ENCODE measurements around the gene C4orf50.

The C4orf50 gene

DNA sequence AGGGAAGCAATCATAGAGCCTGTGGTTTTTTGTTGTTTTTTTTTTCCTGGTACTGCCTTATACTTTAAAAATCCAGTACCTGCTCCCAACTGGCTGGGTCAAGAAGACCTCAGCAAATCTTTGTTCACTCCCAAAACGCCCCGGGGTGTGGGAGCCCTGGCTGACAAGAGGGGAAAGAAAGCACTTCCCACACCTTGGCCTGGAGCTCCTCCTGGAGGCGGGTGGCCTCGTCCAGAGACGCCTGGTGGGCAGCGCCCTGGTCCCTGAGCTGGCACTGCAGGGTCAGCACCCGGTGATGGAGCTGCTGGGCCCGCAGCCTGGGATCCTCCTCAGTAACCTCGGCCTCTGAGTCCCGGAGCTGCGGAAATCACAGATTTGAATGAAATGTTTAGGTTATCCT, 38.2 kb downstream of the C4orf50 start:
- WGBS, 2 experiments (ENCODE audit: insufficient coverage in 2 of 2), result 23 to 38% methylated on average over 8 to 9 of the region's 11 CpGs
- Histone ChIP-seq H3K4me3 (ENCODE audit: extremely low read depth, insufficient read depth, low read length, poor library complexity, severe bottlenecking) (no peak overlapping the region), H3K27ac (ENCODE audit: low read depth, low read length, severe bottlenecking) (no peak overlapping the region), H3K9me3 (ENCODE audit: control insufficient read depth, low read length) (peaks cover 8% of the 10 kb centered on the region), H3K36me3 (ENCODE audit: control insufficient read depth, insufficient read depth, low read length) (no peaks in the 10 kb centered on the region), H3K4me1 (ENCODE audit: control insufficient read depth, insufficient read depth, low read length, poor library complexity, severe bottlenecking) (no peaks in the 10 kb centered on the region)

DNA sequence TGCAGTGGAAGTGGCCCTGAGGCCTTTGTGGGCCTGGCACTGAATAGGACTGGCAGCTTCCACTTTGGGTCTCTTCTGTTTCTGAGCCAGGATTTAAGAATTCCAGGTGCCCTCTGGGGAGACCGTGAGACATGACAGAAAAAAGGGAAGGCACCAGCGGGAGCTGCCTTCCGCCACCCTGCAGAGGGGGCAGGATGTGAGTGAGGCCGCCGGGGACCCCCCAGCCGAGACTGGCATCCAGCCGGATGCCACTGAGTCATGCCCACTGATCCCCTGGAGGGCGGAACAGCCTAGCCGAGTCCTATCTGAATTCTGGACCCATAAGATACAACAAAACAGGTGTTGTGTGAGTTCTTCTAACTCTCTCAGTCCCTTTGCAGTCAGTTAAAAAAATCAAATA, 41.3 kb downstream of the C4orf50 start:
- H3K36me3 ChIP-seq (ENCODE audit: control insufficient read depth, insufficient read depth, low read length), result no peaks in the 10 kb centered on the region
- 70 to 85% methylated on average over 5 to 9 of the region's 9 CpGs for WGBS, 2 experiments (ENCODE audit: insufficient coverage in 2 of 2)
- no peaks in the 10 kb centered on the region for H3K9me3 ChIP-seq (ENCODE audit: control insufficient read depth, low read length)
- H3K4me3 ChIP-seq (ENCODE audit: extremely low read depth, insufficient read depth, low read length, poor library complexity, severe bottlenecking), result no peak overlapping the region
- H3K4me1 ChIP-seq (ENCODE audit: control insufficient read depth, insufficient read depth, low read length, poor library complexity, severe bottlenecking), result no peaks in the 10 kb centered on the region
- H3K27ac ChIP-seq (ENCODE audit: low read depth, low read length, severe bottlenecking), result no peak overlapping the region

DNA sequence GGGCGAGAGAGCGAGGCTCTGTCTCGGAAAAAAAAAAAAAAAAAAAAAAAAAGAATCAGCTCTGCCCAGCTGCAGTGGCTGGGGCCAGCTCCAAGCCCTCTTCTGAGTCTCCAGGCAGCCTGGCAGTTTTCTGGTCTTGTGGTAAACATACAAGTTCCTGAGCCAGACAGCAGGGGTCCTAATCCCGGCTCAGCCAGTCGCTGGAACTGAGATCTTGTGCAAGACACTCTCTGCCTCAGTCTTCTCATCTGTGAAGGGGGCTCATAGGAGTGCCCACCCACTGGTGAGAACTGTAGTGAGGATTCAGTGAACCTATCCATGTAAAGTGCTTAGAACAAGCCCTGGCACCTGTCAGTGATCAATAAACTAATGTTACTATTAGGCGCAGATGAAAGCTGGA, 41.8 kb downstream of the C4orf50 start:
- Histone ChIP-seq H3K4me3 (ENCODE audit: extremely low read depth, insufficient read depth, low read length, poor library complexity, severe bottlenecking) (no peak overlapping the region), H3K9me3 (ENCODE audit: control insufficient read depth, low read length) (no peaks in the 10 kb centered on the region), H3K27ac (ENCODE audit: low read depth, low read length, severe bottlenecking) (no peak overlapping the region), H3K4me1 (ENCODE audit: control insufficient read depth, insufficient read depth, low read length, poor library complexity, severe bottlenecking) (no peaks in the 10 kb centered on the region), H3K36me3 (ENCODE audit: control insufficient read depth, insufficient read depth, low read length) (no peaks in the 10 kb centered on the region)
- WGBS, 2 experiments (ENCODE audit: insufficient coverage in 2 of 2), result 86 to 94% methylated on average over 3 of the region's 6 CpGs

DNA sequence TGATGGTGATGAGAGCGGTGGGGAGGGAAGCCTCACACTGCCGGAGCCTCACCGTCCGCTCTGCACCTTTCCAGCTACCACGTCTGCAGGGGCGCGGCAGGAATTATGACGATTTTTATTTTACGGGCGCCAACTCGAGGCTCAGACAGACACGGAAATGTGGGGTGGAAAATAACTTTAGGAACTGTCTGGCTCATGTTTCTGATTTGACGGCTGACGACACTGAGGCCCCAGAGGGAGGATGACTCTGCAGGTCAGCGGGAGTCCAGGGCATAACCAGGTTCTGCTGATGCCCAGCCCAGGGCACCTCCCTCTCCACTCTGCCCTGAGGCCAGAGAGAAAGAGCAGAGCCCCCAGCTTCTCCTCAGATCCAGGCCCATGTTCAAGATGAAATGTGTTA, 43.9 kb downstream of the C4orf50 start:
- WGBS, 2 experiments (ENCODE audit: insufficient coverage in 2 of 2), result 88 to 90% methylated on average over 12 to 15 of the region's 15 CpGs
- Histone ChIP-seq H3K36me3 (ENCODE audit: control insufficient read depth, insufficient read depth, low read length) (no peaks in the 10 kb centered on the region), H3K4me1 (ENCODE audit: control insufficient read depth, insufficient read depth, low read length, poor library complexity, severe bottlenecking) (no peaks in the 10 kb centered on the region), H3K9me3 (ENCODE audit: control insufficient read depth, low read length) (no peaks in the 10 kb centered on the region), H3K4me3 (ENCODE audit: extremely low read depth, insufficient read depth, low read length, poor library complexity, severe bottlenecking) (no peak overlapping the region), H3K27ac (ENCODE audit: low read depth, low read length, severe bottlenecking) (no peak overlapping the region)

DNA sequence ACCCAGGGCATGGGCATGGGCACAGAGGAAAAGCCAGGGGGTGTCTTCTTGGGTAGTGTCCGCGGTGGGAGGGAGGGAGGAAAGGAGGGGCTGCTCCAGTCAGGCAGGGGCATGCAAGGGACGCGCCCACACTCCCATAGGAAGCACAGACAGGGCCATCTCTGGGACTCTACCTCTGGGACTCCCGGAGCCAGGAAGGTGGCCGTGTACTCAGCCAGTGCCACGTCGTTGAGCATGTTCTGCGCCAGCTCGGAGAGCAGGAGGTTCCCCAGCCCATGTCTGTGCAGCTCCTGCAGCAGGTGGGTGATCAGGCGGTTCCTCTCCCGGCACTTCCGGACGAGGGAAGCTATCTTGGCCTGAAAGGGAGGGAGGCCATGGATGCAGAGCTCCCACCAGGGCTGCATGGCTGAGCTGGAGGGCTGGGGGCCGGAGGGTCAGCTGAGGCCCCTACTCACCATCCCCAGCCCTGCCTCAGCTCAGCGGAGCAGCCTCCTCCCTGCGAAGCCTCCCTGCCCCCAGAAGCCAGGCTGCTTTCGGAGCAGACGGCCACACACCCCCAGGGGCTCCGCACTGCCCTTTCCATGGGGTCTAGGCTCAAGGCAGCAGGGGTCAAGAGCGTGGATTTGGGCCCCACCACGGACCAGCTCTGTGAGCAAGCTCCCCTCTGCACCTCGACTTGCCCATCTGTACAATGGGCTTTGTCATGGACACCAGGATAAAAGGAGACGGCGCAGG, 44.6 kb downstream of the C4orf50 start:
- WGBS, 2 experiments (ENCODE audit: insufficient coverage in 2 of 2), result 80 to 89% methylated on average over 18 to 21 of the region's 25 CpGs
- H3K4me3 ChIP-seq (ENCODE audit: extremely low read depth, insufficient read depth, low read length, poor library complexity, severe bottlenecking), result no peak overlapping the region
- no peaks in the 10 kb centered on the region for H3K36me3 ChIP-seq (ENCODE audit: control insufficient read depth, insufficient read depth, low read length)
- no peaks in the 10 kb centered on the region for H3K4me1 ChIP-seq (ENCODE audit: control insufficient read depth, insufficient read depth, low read length, poor library complexity, severe bottlenecking)
- no peaks in the 10 kb centered on the region for H3K9me3 ChIP-seq (ENCODE audit: control insufficient read depth, low read length)
- H3K27ac ChIP-seq (ENCODE audit: low read depth, low read length, severe bottlenecking), result no peak overlapping the region

DNA sequence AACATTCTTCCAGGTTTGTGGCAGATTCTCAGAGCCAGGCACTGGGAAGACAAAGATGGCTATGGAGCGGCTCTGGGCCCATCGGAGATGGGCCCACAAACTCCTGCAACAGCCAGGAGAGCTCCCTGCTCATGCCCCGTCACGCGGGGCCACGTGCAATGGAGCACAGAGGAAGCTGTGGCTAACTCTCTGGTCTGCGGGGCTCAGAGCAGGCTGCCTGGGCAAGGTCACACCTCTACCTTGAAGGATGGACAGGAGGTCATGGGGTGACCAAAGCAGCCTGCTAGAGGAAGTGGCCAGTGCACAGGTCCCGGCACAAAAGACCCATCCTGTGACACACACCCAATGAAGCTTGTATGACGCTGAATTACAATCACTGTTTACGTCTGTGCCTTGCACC, 45.2 kb downstream of the C4orf50 start:
- Histone ChIP-seq H3K4me1 (ENCODE audit: control insufficient read depth, insufficient read depth, low read length, poor library complexity, severe bottlenecking) (no peaks in the 10 kb centered on the region), H3K36me3 (ENCODE audit: control insufficient read depth, insufficient read depth, low read length) (no peaks in the 10 kb centered on the region), H3K4me3 (ENCODE audit: extremely low read depth, insufficient read depth, low read length, poor library complexity, severe bottlenecking) (no peak overlapping the region), H3K27ac (ENCODE audit: low read depth, low read length, severe bottlenecking) (no peak overlapping the region), H3K9me3 (ENCODE audit: control insufficient read depth, low read length) (no peaks in the 10 kb centered on the region)
- WGBS, 2 experiments (ENCODE audit: insufficient coverage in 2 of 2), result 85 to 90% methylated on average over 9 to 10 of the region's 10 CpGs

DNA sequence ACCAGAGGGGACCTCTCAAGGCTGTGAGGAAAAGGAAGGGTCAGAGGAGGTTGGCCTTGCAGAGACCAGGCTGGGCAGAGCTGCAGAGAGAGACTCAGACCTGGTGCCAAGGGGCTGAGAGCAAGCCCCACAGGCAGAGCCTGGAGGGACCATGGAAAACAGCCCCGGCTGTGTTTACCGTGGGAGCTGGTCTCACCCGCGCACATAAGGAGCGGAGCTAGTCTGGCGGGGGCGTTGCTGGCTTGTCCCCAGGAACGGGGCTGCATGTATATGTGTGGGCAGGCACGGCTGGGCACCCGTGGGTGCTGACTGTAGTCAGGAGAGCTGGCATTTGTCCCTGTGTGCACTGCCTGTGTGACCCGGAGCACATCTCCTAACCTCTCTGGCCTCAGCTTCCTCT, 45.7 kb downstream of the C4orf50 start:
- H3K4me3 ChIP-seq (ENCODE audit: extremely low read depth, insufficient read depth, low read length, poor library complexity, severe bottlenecking), result no peak overlapping the region
- WGBS, 2 experiments (ENCODE audit: insufficient coverage in 2 of 2), result 95% methylated on average over 7 to 11 of the region's 11 CpGs

GRCh38 chr4:5971078-5971450, 47.2 kb downstream of the C4orf50 start:
- Histone ChIP-seq H3K4me1 (ENCODE audit: control insufficient read depth, insufficient read depth, low read length, poor library complexity, severe bottlenecking) (no peaks in the 10 kb centered on the region), H3K9me3 (ENCODE audit: control insufficient read depth, low read length) (no peaks in the 10 kb centered on the region), H3K36me3 (ENCODE audit: control insufficient read depth, insufficient read depth, low read length) (no peaks in the 10 kb centered on the region), H3K4me3 (ENCODE audit: extremely low read depth, insufficient read depth, low read length, poor library complexity, severe bottlenecking) (no peak overlapping the region), H3K27ac (ENCODE audit: low read depth, low read length, severe bottlenecking) (no peak overlapping the region)
- 87 to 93% methylated on average over 5 to 7 of the region's 7 CpGs for WGBS, 2 experiments (ENCODE audit: insufficient coverage in 2 of 2)

More for the DNA sequence above, 45.7 kb downstream of the C4orf50 start:
- no peaks in the 10 kb centered on the region for H3K36me3 ChIP-seq (ENCODE audit: control insufficient read depth, insufficient read depth, low read length)
- no peaks in the 10 kb centered on the region for H3K4me1 ChIP-seq (ENCODE audit: control insufficient read depth, insufficient read depth, low read length, poor library complexity, severe bottlenecking)
- H3K27ac ChIP-seq (ENCODE audit: low read depth, low read length, severe bottlenecking), result no peak overlapping the region
- no peaks in the 10 kb centered on the region for H3K9me3 ChIP-seq (ENCODE audit: control insufficient read depth, low read length)

DNA sequence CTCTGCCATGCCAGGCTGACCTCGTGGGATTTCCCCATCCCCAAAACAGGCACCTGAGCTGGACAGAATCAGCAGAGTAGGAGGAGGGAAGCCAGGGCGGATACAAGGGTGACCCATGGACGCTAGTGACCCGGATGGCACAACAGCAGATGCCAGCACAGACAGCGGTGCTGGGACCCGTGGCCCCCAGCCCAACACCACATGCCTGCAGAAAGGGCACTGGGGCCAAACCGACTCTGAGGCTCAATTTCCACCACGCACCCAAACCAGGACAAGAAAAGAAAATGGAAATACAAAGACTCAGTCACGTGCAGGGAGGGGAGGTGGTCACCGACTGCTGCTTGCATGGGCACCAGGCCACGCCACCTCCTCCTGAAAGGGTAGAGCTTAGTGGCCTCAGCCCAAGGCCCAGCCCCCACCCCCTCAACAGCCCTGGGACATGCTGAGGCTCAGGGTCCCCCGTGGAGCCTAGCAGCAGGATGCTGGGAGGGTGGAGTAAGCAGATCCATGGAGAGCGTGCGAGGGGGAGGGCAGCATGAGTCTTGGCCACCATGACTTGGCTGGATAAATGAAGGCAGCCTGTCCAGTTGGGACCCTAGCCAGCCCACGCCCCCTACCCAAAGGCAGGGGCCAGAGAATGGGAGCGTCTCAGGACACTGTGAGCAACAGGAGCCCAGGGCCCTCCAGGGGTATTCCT, 47.7 kb downstream of the C4orf50 start:
- Histone ChIP-seq H3K36me3 (ENCODE audit: control insufficient read depth, insufficient read depth, low read length) (no peaks in the 10 kb centered on the region), H3K4me1 (ENCODE audit: control insufficient read depth, insufficient read depth, low read length, poor library complexity, severe bottlenecking) (no peaks in the 10 kb centered on the region), H3K27ac (ENCODE audit: low read depth, low read length, severe bottlenecking) (no peak overlapping the region), H3K4me3 (ENCODE audit: extremely low read depth, insufficient read depth, low read length, poor library complexity, severe bottlenecking) (no peak overlapping the region), H3K9me3 (ENCODE audit: control insufficient read depth, low read length) (no peaks in the 10 kb centered on the region)
- 81 to 90% methylated on average over 11 to 14 of the region's 16 CpGs for WGBS, 2 experiments (ENCODE audit: insufficient coverage in 2 of 2)

- H3K9me3 ChIP-seq (ENCODE audit: control insufficient read depth, low read length), result no peaks in the 10 kb centered on the region
- H3K4me1 ChIP-seq (ENCODE audit: control insufficient read depth, insufficient read depth, low read length, poor library complexity, severe bottlenecking), result no peaks in the 10 kb centered on the region
- 86 to 93% methylated on average over 3 to 6 of the region's 6 CpGs for WGBS, 2 experiments (ENCODE audit: insufficient coverage in 2 of 2)
- H3K27ac ChIP-seq (ENCODE audit: low read depth, low read length, severe bottlenecking), result no peak overlapping the region
- H3K36me3 ChIP-seq (ENCODE audit: control insufficient read depth, insufficient read depth, low read length), result no peaks in the 10 kb centered on the region
- H3K4me3 ChIP-seq (ENCODE audit: extremely low read depth, insufficient read depth, low read length, poor library complexity, severe bottlenecking), result no peak overlapping the region
These were observed 48.5 kb downstream of the C4orf50 start for GRCh38 chr4:5969777-5970176.

GRCh38 chr4:5969336-5969735, 48.9 kb downstream of the C4orf50 start:
- no peak overlapping the region for H3K27ac ChIP-seq (ENCODE audit: low read depth, low read length, severe bottlenecking)
- H3K4me1 ChIP-seq (ENCODE audit: control insufficient read depth, insufficient read depth, low read length, poor library complexity, severe bottlenecking), result no peaks in the 10 kb centered on the region
- 92% methylated on average over 2 of the region's 5 CpGs; no CpG with 5 or more reads in 1 of the 2 experiments for WGBS, 2 experiments (ENCODE audit: insufficient coverage in 2 of 2)
- no peak overlapping the region for H3K4me3 ChIP-seq (ENCODE audit: extremely low read depth, insufficient read depth, low read length, poor library complexity, severe bottlenecking)
- no peaks in the 10 kb centered on the region for H3K9me3 ChIP-seq (ENCODE audit: control insufficient read depth, low read length)
- no peaks in the 10 kb centered on the region for H3K36me3 ChIP-seq (ENCODE audit: control insufficient read depth, insufficient read depth, low read length)

Measured in mesodermal cell (in vitro differentiated cells).